HepG2 (cell line): ENCODE measurements around the gene AGT. TPM values are rescaled to one million over a fixed set of nuclear protein-coding genes. Genes with fewer than 3 reads are reported as not detected.
A peak's percentile ranks its signal among the peaks of the same experiment; 100 is the strongest.

Experiments
- AGO2 ChIP-seq: fragments of 200-400 bp; formaldehyde crosslinking; optimal IDR thresholded peaks from 2 replicates; pipeline ENCODE3; 2017; ENCODE audit warnings: mild to moderate bottlenecking, low read depth, low read length, moderate library complexity
- ASH2L ChIP-seq: fragments of 300-600, 200-600 bp; sonication (generic); IDR thresholded peaks from 2 replicates; pipeline ENCODE4 v1.7.0; 2017; ENCODE audit warnings: low read depth, mild to moderate bottlenecking, moderate library complexity, mixed read lengths, low read length; ENCODE audit not compliant: insufficient read length
- CHD2 ChIP-seq: IDR thresholded peaks from 2 replicates; pipeline ENCODE4 v1.6.1; 2011; ENCODE audit warnings: low read depth, low read length, improper control_type of control experiment
- HES4 ChIP-seq: sonication (generic); formaldehyde crosslinking; IDR thresholded peaks from 2 replicates; pipeline ENCODE4 v1.9.0; 2021; ENCODE audit warnings: mild to moderate bottlenecking, missing genetic modification reagents, borderline replicate concordance
- HNRNPLL ChIP-seq: fragments of 200-400 bp; formaldehyde crosslinking; IDR thresholded peaks from 2 replicates; pipeline ENCODE4 v1.6.1; 2017; ENCODE audit warnings: mild to moderate bottlenecking, low read depth, low read length; ENCODE audit not compliant: poor library complexity, severe bottlenecking
- JUN ChIP-seq: sonication (generic); formaldehyde crosslinking; IDR thresholded peaks from 2 replicates; pipeline ENCODE4 v1.4.0; 2020; ENCODE audit warnings: mild to moderate bottlenecking, missing genetic modification reagents
- KDM1A ChIP-seq: IDR thresholded peaks from 2 replicates; pipeline ENCODE4 v1.6.1; 2016; ENCODE audit warnings: missing compliant biosample characterization
- KDM4B ChIP-seq: sonication (generic); formaldehyde crosslinking; IDR thresholded peaks from 2 replicates; pipeline ENCODE4 v1.4.0; 2020; ENCODE audit warnings: missing genetic modification reagents
- KDM5A ChIP-seq: fragments of 200-600 bp; sonication (generic); IDR thresholded peaks from 2 replicates; pipeline ENCODE4 v1.7.0; 2018; ENCODE audit warnings: antibody characterized with exemption, mild to moderate bottlenecking, low read length, borderline replicate concordance
- KDM6A ChIP-seq: IDR thresholded peaks from 2 replicates; pipeline ENCODE4 v1.6.1; 2016; ENCODE audit warnings: low read depth
- KMT2A ChIP-seq: sonication (generic); formaldehyde crosslinking; IDR thresholded peaks from 2 replicates; pipeline ENCODE4 v1.4.0; 2020; ENCODE audit warnings: missing genetic modification reagents
- LCORL ChIP-seq, 2 experiments: fragments of 450-650 bp in 1 of 2; sonication (generic) in 1 of 2; formaldehyde crosslinking in 1 of 2; IDR thresholded peaks; 2 replicates each; pipeline versions ENCODE4 v1.5.0 to v1.6.1; 2017 to 2020; ENCODE audit warnings: antibody characterized with exemption in 1 of 2, missing genetic modification reagents in 1 of 2
- MEIS2 ChIP-seq: sonication (generic); formaldehyde crosslinking; IDR thresholded peaks from 2 replicates; pipeline ENCODE4 v1.9.0; 2021; ENCODE audit warnings: mild to moderate bottlenecking, missing genetic modification reagents
- MTF2 ChIP-seq: sonication (generic); formaldehyde crosslinking; IDR thresholded peaks from 2 replicates; pipeline ENCODE4 v1.5.0; 2020; ENCODE audit warnings: missing genetic modification reagents, borderline replicate concordance
- NCOA2 ChIP-seq: sonication (generic); formaldehyde crosslinking; IDR thresholded peaks from 2 replicates; pipeline ENCODE4 v1.8.0; 2022; ENCODE audit warnings: inconsistent platforms
- NR2F1 ChIP-seq, 2 experiments: fragments of 450-650 bp in 1 of 2; formaldehyde crosslinking in 1 of 2; IDR thresholded peaks; 2 replicates each; pipeline versions ENCODE4 v1.5.0 to v1.6.1; 2016 to 2020; ENCODE audit warnings: mild to moderate bottlenecking in 1 of 2, missing compliant biosample characterization in 1 of 2, missing genetic modification reagents in 1 of 2, moderate library complexity in 1 of 2
- PREB ChIP-seq: sonication (generic); formaldehyde crosslinking; IDR thresholded peaks from 2 replicates; pipeline ENCODE4 v1.4.0; 2020; ENCODE audit warnings: missing genetic modification reagents
- RBFOX2 ChIP-seq: fragments of 200-400 bp; formaldehyde crosslinking; IDR thresholded peaks from 2 replicates; pipeline ENCODE4 v1.6.1; 2017; ENCODE audit warnings: low read depth, mild to moderate bottlenecking, low read length
- SRSF1 ChIP-seq: fragments of 200-400 bp; formaldehyde crosslinking; optimal IDR thresholded peaks from 2 replicates; pipeline ENCODE3; 2017; ENCODE audit warnings: mild to moderate bottlenecking, low read depth, low read length, moderate library complexity
- SRSF4 ChIP-seq: fragments of 200-400 bp; formaldehyde crosslinking; IDR thresholded peaks from one replicate; pipeline ENCODE4 v1.6.1; 2018; ENCODE audit warnings: mild to moderate bottlenecking, low read depth, low read length, moderate library complexity; ENCODE audit not compliant: poor library complexity, severe bottlenecking
- TFDP1 ChIP-seq: IDR thresholded peaks from 2 replicates; pipeline ENCODE4 v1.6.1; 2016; ENCODE audit warnings: missing compliant biosample characterization, missing genetic modification reagents, borderline replicate concordance
- ZFX ChIP-seq: sonication (generic); formaldehyde crosslinking; IDR thresholded peaks from 2 replicates; pipeline ENCODE4 v1.4.0; 2020; ENCODE audit warnings: mild to moderate bottlenecking, low read depth, missing genetic modification reagents, moderate library complexity
- ZNF263 ChIP-seq: sonication (generic); formaldehyde crosslinking; IDR thresholded peaks from 2 replicates; pipeline ENCODE4 v1.4.0; 2020; ENCODE audit warnings: missing genetic modification reagents
- ZNF430 ChIP-seq: sonication (generic); formaldehyde crosslinking; IDR thresholded peaks from 2 replicates; pipeline ENCODE4 v1.9.0; 2021; ENCODE audit warnings: mild to moderate bottlenecking, missing genetic modification reagents
- ZNF549 ChIP-seq: sonication (generic); formaldehyde crosslinking; IDR thresholded peaks from 2 replicates; pipeline ENCODE4 v1.5.0; 2020; ENCODE audit warnings: missing genetic modification reagents
- ZNF660 ChIP-seq: sonication (generic); formaldehyde crosslinking; IDR thresholded peaks from 2 replicates; pipeline ENCODE4 v1.5.1; 2020; ENCODE audit warnings: mild to moderate bottlenecking, low read depth, missing genetic modification reagents, borderline replicate concordance
- ZNF749 ChIP-seq: sonication (generic); formaldehyde crosslinking; IDR thresholded peaks from 2 replicates; pipeline ENCODE4 v1.8.0; 2022; ENCODE audit warnings: mild to moderate bottlenecking, missing genetic modification reagents, moderate library complexity, borderline replicate concordance
- ZNF761 ChIP-seq: sonication (generic); formaldehyde crosslinking; conservative IDR thresholded peaks from 2 replicates; pipeline ENCODE4 v1.4.0; 2020; ENCODE audit warnings: mild to moderate bottlenecking, missing genetic modification reagents
- ZNF839 ChIP-seq: sonication (generic); formaldehyde crosslinking; IDR thresholded peaks from 2 replicates; pipeline ENCODE4 v1.4.0; 2020; ENCODE audit warnings: missing genetic modification reagents, mild to moderate bottlenecking, borderline replicate concordance
- polyA plus RNA-seq, 8 experiments: library from polyadenylated mRNA; depleted of rRNA in 3 of 8; stranded (reverse) in 7 of 8; unstranded in 1 of 8; fragments of >200 nt; fragmentation: Illumina TruSeq in 4 of 8; extraction: Trizol in 4 of 8; gene quantifications; 2 replicates each; pipeline versions ENCODE4 v1.2.1 to v1.2.3, GENCODE V29; 2011 to 2016; ENCODE audit warnings: low read depth in 4 of 8, missing spikeins in 1 of 8, mixed read lengths in 1 of 8; ENCODE audit not compliant: insufficient read depth in 1 of 8
- total RNA-seq, 5 experiments: library from RNA; depleted of rRNA; stranded (reverse); fragments of >200 nt; fragmentation: Illumina TruSeq; extraction: Trizol; gene quantifications; 2 replicates each; pipeline ENCODE4 v1.2.3, GENCODE V29; 2016; ENCODE audit warnings: low read depth in 1 of 5

AGT gene
- total and polyA plus RNA-seq, 2 of the 13 experiments (the other 11 are each of a cell fraction or from before 2014, with no cell fraction given) = 892 to 2,071 TPM

GRCh38 chr1:230712470-230712942, 1.4 kb downstream of the AGT start (continued):
- TF ChIP-seq KDM1A (no peak), ZFX (peak; percentile 31), ASH2L (peak; percentile 18), ZNF263 (CRISPR knock-in tag) (no peak), KMT2A (CRISPR knock-in tag) (peak; percentile 37; the same call in 1 of the 2 replicates), ZNF761 (CRISPR knock-in tag) (no peak), ZNF839 (CRISPR knock-in tag) (no peak), SRSF1 (peak; percentile 33), KDM4B (0 out of 2 replicates have a peak, but pooled peaks have one; percentile 38), ZNF549 (CRISPR knock-in tag) (no peak), MEIS2 (0 out of 2 replicates have a peak, but pooled peaks have one; percentile 22), SRSF4 (no peak), AGO2 (peak; percentile 87), KDM5A (0 out of 2 replicates have a peak, but pooled peaks have one; percentile 6), KDM6A (CRISPR knock-in tag) (no peak), NCOA2 (CRISPR knock-in tag) (no peak; the same call in 1 of the 2 replicates), ZNF430 (0 out of 2 replicates have a peak, but pooled peaks have one; percentile 39), CHD2 (no peak), PREB (CRISPR knock-in tag) (no peak), LCORL (IDR thresholded peaks at IDR 0.05) (no peak), LCORL (CRISPR knock-in tag; IDR thresholded peaks at IDR 0.05) (peak; percentile 47; the same call in 1 of the 2 replicates), RBFOX2 (peak; percentile 77), TFDP1 (CRISPR knock-in tag) (no peak), MTF2 (CRISPR knock-in tag) (peak; percentile 59; the same call in 1 of the 2 replicates), ZNF749 (CRISPR knock-in tag) (0 out of 2 replicates have a peak, but pooled peaks have one; percentile 24), ZNF660 (no peak), HNRNPLL (peak; percentile 29), JUN (CRISPR knock-in tag) (no peak), HES4 (CRISPR knock-in tag) (peak; percentile 43; the same call in 1 of the 2 replicates), NR2F1 (CRISPR knock-in tag; IDR thresholded peaks at IDR 0.05) (no peak)
